Right kidney (tissue), 1 donor: ENCODE data around the gene MBNL1.

Source experiments
- DNase-seq: peaks from one replicate; pipeline ENCODE4 v3.0.0-alpha.2; 2016

MBNL1 gene

GRCh38 chr3:152448091-152448490 is 179.4 kb downstream of the MBNL1 start:
- DNase-seq: no peak

DNA sequence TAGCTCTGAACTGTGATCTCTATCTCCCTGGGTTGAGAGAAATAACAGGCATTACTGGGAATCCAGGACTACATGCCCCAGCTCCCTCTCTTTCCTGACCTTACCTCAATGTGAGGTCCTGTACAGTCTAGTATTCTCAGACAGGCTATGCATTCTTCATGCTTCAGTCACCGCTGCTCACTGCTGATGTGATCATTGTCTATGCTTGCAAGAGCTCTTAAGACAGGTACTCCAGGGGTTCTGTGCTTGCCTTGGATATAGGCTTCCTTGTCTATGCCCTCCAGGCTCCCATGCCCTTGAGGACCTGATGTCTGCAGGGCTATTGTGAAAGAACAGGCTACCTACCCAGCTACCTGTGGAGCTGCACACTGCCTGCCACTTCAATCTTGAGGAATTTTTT is 183.6 kb downstream of the MBNL1 start:
- no peak for DNase-seq

- no peak for DNase-seq
Measured at GRCh38 chr3:152454076-152454875, 185.5 kb downstream of the MBNL1 start.

- no peak for DNase-seq
Measured at GRCh38 chr3:152455989-152456388, 187.3 kb downstream of the MBNL1 start.

GRCh38 chr3:152457500-152458375 is 189.0 kb downstream of the MBNL1 start:
- DNase-seq: no peak

- no peak for DNase-seq
Measured at GRCh38 chr3:152458376-152459117, 189.8 kb downstream of the MBNL1 start.

- DNase-seq: no peak
Measured at GRCh38 chr3:152459118-152459515, 190.4 kb downstream of the MBNL1 start.

DNA sequence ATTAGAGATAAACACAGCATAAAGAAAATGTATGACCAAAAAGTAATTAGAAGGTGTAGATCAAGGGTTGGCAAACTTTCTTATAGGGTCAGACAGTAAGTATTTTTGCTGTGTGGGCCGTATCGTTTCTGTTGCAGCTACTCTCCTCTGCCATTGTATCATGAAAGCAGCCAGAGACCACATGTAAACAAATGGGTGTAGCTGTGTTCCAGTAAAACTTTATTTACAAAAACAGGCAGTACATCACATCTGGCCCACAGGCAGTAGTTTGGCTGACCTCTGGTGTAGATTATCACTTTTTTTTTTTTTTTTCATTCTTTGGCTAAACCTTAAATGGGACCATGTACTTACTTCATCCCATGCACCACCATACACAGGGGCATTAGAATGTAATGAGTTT is 190.8 kb downstream of the MBNL1 start:
- DNase-seq: no peak

DNA sequence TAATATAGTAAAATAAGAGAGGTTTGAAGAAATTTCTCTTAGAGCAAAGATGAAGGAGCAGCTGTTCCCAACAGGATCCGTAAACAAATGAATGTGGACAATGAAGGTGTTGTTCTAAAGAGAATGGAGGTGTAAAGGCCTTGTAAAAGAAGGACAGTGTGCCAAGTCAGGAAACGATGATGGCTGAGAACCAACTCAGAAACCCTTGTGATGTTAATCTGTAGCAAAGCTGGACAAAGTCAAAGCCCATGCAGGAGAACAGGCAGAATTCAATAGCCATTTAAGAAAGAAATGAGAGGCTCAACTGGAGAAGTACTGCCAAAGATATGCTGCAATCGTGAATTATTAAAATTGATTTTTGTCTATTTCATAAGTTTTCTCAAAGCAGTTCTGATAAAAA is 192.2 kb downstream of the MBNL1 start:
- no peak for DNase-seq

DNA sequence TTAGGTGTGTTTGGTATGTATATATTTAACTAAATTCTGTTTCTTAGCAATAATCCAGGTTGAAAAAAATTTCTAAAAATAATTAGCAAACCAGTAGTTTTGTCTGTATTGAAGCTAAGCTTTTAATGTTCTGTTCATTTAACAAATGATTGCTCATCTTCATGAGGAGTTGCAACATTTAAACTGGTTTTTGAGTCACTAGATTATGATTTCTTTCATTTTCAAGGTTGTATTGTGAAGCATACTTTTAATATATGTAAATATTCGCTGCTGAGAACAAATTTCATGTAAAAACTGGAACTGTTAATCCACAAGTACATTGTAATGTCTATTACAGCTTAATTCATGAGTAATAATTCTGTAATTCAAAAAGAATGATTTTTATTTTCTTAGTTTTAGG is 192.7 kb downstream of the MBNL1 start:
- DNase-seq: no peak

GRCh38 chr3:152466784-152467183 is 198.1 kb downstream of the MBNL1 start:
- no peak for DNase-seq

GRCh38 chr3:152469248-152470025 is 200.7 kb downstream of the MBNL1 start:
- DNase-seq: no peak

- DNase-seq: no peak
Measured at GRCh38 chr3:152470095-152470494, 201.4 kb downstream of the MBNL1 start.

GRCh38 chr3:152470893-152471292 is 202.2 kb downstream of the MBNL1 start:
- DNase-seq: no peak

DNA sequence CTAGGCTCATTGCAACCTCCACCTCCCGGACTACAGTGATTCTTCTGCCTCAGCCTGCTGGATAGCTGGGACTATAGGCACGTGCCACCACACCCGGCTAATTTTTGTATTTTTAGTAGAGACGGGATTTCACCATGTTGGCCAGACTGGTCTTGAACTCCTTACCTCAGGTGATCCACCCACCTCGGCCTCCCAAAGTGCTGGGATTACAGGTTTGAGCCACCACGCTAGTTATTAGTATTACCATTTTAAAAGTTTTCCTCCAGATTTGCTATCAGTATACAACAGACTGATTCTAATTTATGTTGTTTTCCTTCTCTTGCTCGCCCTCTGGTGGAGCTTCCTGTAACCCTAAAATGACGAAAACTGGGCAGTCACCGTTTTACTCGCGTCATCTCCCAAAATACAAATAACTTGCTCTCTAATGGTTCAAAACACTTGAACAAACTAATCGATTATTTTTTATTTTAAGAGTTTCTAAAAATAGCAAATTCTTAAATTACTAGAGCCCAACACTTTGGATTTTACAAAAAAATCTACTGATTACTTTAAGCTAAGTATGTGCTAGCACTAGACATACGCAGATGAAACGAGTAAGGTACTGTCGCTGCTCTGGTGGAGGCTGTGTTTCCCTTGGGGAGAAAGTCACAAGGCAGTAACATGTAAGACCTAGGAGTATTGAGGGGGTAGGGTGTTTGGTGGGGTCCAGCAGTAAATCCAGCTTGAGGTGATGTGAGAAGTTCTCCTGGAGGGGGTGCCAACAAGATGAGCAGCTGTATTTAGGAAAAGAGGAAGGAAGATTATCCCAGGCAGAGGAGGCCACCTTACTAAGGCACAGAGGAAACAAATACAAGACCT is 203.3 kb downstream of the MBNL1 start:
- peak; percentile 21 for DNase-seq

DNA sequence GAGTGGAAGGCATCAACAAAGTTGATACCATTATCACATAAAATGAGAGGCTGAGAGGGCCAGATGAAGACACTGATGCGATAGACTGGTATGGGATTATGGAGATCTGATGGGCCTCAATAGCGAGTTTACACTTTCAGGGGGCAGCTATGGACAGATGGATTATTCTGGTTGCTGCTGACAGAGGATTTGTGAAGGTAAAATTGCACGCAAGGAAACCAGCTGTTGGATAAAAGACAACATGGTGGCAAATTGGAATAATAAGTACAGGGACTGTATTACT is 203.9 kb downstream of the MBNL1 start:
- DNase-seq: no peak

DNA sequence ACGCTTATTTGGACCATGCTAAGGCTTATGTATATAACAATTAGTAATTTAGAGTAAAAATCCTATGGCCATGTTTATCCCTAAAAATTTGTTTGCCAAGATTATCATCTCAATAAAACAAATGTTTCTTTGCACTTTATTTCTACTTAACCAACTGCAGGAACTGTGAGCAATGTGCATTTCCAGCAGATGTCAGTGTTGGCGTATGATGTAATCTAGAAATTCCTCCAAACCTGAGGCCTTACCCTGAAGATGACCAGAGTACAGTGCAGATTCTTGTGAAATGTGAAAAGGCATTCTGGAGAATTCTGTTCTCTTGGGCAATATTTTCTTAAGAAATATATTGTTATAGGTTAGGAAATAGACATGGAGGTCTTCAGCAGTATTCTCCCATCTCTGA is 205.9 kb downstream of the MBNL1 start:
- no peak for DNase-seq

- no peak for DNase-seq
Measured at GRCh38 chr3:152477422-152477821, 208.7 kb downstream of the MBNL1 start.

DNA sequence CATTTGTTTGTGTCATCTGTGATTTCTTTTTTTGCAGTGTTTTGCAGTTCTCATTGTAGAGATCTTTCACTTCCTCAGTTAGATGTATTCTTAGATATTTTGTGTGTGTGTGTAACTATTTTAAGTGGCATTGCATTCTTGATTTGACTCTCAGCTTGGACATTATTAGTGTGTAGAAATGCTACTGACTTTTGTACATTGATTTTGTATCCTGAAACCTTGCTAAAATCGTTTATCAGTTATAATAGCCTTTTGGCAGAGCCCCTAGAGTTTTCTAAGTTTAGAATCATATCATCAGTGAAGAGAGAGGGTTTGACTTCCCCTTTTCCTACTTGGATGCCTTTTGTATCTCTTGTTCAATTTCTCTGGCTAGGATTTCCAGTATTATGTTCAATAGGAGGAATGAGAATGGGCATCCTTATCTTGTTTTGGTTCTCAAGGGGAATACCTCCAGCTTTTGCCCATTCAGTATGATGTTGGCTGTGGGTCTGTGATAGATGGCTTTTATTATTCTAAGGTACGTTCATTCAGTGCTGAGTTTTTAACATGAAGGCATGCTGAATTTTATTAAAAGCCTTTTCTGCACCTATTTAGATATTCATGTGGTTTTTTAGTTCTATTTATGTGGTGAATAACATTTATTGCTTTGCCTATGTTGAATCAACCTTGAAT is 211.7 kb downstream of the MBNL1 start:
- DNase-seq: no peak

- no peak for DNase-seq
Measured at GRCh38 chr3:152486364-152486763, 217.6 kb downstream of the MBNL1 start.

DNA sequence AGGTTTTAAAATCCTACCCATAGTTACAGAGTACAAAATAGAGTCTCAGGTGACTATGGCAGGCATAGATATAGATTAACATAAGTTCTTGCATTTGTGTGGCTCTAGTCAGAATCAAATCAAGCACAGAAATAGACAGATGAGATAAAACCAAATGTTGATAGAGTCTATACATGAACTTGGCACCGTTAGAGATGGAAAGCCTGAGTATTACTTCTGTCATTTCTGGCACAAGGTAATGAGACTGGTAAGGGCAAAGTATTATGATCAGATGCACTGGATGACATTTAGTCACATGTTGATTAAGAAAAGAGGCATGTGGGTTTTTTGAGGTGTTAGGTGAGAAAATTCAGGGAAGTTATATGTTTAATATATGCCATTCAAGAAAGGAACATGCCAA is 219.7 kb downstream of the MBNL1 start:
- no peak for DNase-seq
